Erythroblast (primary cell): ENCODE data around the gene PAX6.
A peak's percentile ranks its signal among the peaks of the same experiment; 100 is the strongest.

Experiments used
- DNase-seq, 2 experiments: peaks; one replicate each; lab custom pipeline; 2025; lab: John Stamatoyannopoulos, UW
- GATA1 ChIP-seq: IDR thresholded peaks from 2 replicates; pipeline ENCODE4 v1.6.1; 2011; ENCODE audit warnings: low read depth, mild to moderate bottlenecking, control low read depth, low read length, moderate library complexity
- POLR2A ChIP-seq: IDR thresholded peaks from 2 replicates; pipeline ENCODE4 v1.6.1; 2011; ENCODE audit warnings: mild to moderate bottlenecking, low read length

The PAX6 gene

GRCh38 chr11:31800398-31801265 is 10.5 kb downstream of the PAX6 start:
- TF ChIP-seq GATA1: no peak
- TF ChIP-seq POLR2A: no peak
- DNase-seq: no peak

DNA sequence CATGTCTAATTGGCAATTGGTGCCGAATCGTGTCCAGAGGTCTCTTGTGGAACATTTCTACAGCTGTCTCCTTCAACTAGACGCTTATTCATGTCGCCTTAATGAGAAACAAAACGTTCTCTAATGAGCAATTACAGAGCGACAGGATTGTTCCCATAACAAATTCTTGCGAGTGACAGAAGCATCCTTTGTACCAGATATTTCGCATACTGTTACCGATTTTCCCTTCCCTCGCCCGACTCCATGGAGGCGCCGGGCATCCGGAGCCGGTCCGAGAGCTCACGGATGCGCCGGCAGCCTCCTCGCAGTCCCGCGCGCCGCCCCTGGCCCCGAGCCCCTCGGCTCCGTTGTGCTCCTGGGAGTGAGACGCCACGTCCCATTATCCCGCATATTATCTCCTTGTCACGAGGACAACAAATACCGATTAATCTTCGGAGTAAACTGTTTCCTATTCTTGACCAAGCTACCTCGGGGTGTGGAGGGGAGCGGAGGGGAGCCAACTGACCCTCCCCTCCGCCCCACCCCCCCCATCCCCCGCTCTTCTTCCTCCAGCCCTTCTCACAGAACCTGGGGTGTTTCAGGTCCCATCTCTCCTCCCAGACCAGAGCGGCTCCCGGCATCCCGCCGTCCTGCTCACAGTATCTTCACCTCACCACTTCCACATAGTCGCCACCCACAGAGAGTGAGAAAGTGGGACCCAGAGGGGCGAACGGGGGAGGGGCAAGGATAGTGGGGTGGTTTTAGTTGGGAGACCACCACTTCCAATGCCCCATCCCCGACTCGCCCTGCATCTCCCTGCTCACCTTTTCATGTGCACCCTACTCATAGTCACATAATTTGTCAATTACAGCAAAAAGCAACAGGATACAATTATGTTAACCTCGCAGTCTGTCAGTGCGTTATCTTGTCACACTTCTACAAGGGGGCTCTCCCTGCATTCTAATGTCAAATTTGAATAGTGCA is 11.4 kb downstream of the PAX6 start:
- no peak for DNase-seq
- TF ChIP-seq GATA1 (no peak), POLR2A (no peak)

- DNase-seq: peak; percentile 13 to 36
- TF ChIP-seq GATA1: no peak
- no peak for TF ChIP-seq POLR2A
Measured at GRCh38 chr11:31798554-31799434, 12.3 kb downstream of the PAX6 start.

GRCh38 chr11:31798057-31798553 is 13.0 kb downstream of the PAX6 start:
- TF ChIP-seq GATA1 (no peak), POLR2A (no peak)
- DNase-seq: no peak

DNA sequence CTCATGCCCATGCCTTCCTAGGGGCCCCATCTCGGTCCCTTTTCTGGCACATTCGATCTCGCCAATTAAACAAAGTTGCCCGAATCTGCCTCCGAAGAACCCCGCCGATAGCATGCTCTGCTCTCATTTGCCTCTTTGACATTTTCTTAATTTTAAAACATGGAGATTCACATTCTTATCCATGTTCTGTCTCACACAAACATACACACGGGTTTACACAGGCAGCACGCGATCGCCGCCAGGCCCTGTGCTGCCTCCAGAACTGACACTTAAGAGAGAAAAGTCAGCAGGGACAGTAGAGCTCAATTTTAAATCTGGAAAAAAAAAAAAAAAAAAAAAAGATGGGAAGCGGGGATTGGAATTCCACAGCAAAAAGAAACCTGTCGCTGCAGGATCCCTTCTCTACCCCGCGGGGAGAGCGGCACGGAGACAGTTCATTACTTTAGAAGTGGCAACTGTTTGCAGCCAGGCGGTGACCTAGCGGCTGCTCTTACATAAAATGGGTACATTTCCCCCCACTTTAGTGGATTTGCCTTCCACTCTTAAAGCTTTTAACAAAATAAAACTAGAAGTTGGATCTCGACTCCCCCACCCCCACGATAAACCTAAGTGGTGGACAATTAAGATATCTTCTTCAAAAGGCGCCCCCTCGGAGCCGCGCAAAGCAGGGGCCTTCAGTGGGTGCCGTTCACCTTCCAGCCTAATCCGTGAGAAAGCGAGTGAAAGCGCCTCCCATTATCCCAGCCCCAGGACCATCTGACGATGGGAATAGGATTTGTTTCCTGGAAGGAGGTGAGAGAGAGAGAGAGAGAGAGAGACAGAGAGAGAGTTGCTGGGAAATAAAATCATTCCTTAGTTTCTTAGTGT is 13.7 kb downstream of the PAX6 start:
- no peak for TF ChIP-seq POLR2A
- TF ChIP-seq GATA1: no peak
- DNase-seq: no peak

GRCh38 chr11:31796499-31797189 is 14.5 kb downstream of the PAX6 start:
- DNase-seq: no peak
- TF ChIP-seq POLR2A (no peak), GATA1 (no peak)

- TF ChIP-seq GATA1: no peak
- no peak for TF ChIP-seq POLR2A
- no peak for DNase-seq
Measured at GRCh38 chr11:31795706-31796498, 15.2 kb downstream of the PAX6 start.

GRCh38 chr11:31794548-31794947 is 16.6 kb downstream of the PAX6 start:
- no peak for TF ChIP-seq POLR2A
- TF ChIP-seq GATA1: no peak
- DNase-seq: no peak

DNA sequence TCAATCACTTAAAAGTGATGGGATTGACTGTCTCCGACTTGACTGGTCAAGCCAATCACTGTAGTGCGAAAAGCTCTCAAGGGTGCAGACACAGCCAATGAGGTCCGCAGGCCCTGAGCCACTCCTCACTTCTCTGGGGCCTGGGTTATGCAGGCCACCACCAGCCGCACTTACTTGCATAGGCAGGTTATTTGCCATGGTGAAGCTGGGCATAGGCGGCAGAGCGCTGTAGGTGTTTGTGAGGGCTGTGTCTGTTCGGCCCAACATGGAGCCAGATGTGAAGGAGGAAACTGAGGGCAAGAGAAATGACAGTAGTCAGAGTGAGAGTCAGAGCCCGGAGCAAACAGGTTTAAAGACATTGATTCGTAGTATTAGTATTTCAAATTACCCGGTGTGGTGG is 17.9 kb downstream of the PAX6 start:
- TF ChIP-seq GATA1: no peak
- no peak for TF ChIP-seq POLR2A
- DNase-seq: no peak

DNA sequence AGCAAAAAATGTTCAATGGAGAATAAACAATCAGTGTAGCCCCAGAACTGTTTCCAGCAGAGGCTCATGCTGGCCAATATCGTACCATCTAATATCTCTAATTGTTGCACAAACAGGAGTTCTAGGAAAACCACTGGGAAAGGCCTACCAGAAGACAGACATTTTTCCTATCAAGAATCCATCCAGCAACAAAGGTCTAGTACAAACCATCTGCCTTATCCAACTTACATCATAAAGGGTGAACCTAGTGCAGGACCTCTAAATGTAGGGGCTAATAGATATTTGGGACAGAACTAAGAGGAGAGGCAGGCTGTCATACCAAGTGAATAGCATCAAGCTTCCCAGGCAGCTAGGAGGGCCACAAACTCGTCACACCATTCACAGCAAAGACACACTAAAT is 18.7 kb downstream of the PAX6 start:
- DNase-seq: no peak
- no peak for TF ChIP-seq GATA1
- TF ChIP-seq POLR2A: no peak

DNA sequence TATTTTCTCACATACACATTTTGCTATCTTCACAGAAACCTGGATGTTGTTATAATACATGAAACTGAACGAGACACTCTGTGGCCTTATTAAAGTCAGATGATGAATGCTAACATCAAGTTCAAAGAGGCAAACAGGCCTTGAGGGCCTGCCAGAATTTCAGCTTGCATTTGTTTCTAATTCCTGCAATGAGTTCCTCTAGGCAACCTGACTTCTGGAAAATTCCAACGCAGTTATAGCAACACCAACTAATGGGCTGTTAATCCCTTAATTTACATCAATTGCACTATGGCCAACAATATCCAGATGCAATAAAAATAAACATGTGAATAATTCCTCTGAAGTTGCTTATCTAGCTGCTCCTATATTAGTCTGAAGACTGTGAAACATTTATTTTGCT is 19.1 kb downstream of the PAX6 start:
- no peak for DNase-seq

More for the DNA sequence above, 19.1 kb downstream of the PAX6 start:
- TF ChIP-seq GATA1: no peak
- TF ChIP-seq POLR2A: no peak
